Ectodermal cell (in vitro differentiated cells): Measurements from ENCODE around the gene FIGN.

Experiments used
- H3K27ac ChIP-seq: 2 replicates; pipeline ENCODE4 v1.7.0; 2013; ENCODE audit warnings: mild to moderate bottlenecking, low read depth, low read length; ENCODE audit not compliant: insufficient read depth, poor library complexity, severe bottlenecking
- H3K27me3 ChIP-seq: 2 replicates; pipeline ENCODE4 v1.7.0; 2013; ENCODE audit warnings: mild to moderate bottlenecking, low read length; ENCODE audit not compliant: insufficient read depth, control insufficient read depth, poor library complexity, severe bottlenecking
- H3K36me3 ChIP-seq: one replicate; pipeline ENCODE4 v1.7.0; 2013; ENCODE audit warnings: low read length; ENCODE audit not compliant: control insufficient read depth, insufficient read depth
- H3K4me1 ChIP-seq: one replicate; pipeline ENCODE4 v1.7.0; 2013; ENCODE audit warnings: low read length; ENCODE audit not compliant: control insufficient read depth, insufficient read depth
- H3K4me3 ChIP-seq: 2 replicates; pipeline ENCODE4 v1.7.0; 2013; ENCODE audit warnings: low read depth, low read length, control low read depth; ENCODE audit not compliant: insufficient read depth
- H3K9me3 ChIP-seq: 2 replicates; pipeline ENCODE4 v1.7.0; 2013; ENCODE audit warnings: mild to moderate bottlenecking, low read length, moderate library complexity; ENCODE audit not compliant: control insufficient read depth
- WGBS, 2 experiments: methylation state at CpG; one replicate each; pipeline ENCODE4 v1.1.7; 2013; ENCODE audit warnings: missing lambda C conversion rate in 2 of 2; 5-methylcytosine and 5-hydroxymethylcytosine counted together

The FIGN gene

DNA sequence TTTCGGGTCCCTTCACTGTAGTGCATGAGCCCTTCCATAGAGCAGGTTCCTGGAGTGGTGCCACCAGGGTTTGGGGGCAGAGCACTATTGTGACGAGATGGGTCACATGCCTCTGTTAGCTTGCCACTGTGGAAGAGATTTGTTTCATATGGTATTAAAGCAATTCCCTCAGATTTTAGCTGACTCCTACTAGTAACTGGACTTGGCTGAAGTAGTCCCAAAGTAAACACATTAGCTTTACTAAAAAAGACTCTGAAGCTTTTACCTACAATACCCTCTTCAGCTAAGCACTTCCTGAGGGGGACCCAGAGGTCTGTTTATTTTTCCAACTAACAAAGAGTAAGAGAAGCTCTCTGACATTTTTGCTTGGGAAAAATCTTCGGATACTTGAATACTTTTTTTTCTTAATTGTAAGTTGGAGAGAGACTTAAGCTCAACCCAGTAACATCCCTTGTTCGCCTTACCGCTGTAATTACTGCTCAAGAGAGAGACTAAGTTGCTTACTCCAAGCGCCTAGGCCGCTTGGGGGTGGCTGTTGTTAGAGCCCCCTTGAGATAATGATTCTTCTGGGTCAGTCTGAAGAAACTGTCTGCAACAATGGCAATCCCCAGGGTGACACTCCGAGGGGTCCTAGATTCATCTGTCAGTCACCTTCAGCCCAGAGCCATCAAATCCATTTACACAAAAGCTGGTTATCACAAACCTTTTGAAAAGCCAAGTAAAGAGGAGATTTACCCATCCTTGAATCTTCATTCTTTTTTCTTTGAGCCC lies 177.4 kb downstream of the FIGN start:
- Histone ChIP-seq H3K4me3 (no peak overlapping the region), H3K27ac (peak overlapping the region; percentile 75), H3K4me1 (peaks cover 8% of the 10 kb centered on the region), H3K9me3 (no peaks in the 10 kb centered on the region), H3K27me3 (no peaks in the 10 kb centered on the region), H3K36me3 (no peaks in the 10 kb centered on the region)
- 24 to 29% methylated on average over 8 of the region's 8 CpGs for WGBS, 2 experiments

DNA sequence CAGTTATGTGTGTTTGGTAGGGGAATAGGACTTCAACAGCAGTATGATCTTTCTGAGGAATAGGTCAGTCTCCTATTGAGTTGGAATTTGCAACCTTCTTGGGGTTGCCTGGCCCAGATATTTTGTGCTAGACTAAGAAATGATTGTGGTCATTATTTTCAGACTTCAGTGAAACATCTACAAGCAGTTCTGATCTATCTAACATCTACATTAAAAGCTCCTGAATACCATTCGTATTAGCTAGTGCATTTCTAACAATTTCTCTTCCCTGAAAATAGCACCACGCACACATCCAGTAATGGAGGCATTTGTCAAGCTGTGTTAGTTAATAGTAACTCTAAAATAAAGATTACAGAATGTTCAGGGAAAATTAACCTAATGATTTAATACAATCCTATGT lies 179.3 kb downstream of the FIGN start:
- Histone ChIP-seq H3K9me3 (no peaks in the 10 kb centered on the region), H3K4me3 (no peak overlapping the region), H3K4me1 (peaks cover 8% of the 10 kb centered on the region), H3K36me3 (no peaks in the 10 kb centered on the region), H3K27ac (no peak overlapping the region), H3K27me3 (no peaks in the 10 kb centered on the region)
- 100% methylated on average over 1 of the region's 2 CpGs for WGBS, 2 experiments

DNA sequence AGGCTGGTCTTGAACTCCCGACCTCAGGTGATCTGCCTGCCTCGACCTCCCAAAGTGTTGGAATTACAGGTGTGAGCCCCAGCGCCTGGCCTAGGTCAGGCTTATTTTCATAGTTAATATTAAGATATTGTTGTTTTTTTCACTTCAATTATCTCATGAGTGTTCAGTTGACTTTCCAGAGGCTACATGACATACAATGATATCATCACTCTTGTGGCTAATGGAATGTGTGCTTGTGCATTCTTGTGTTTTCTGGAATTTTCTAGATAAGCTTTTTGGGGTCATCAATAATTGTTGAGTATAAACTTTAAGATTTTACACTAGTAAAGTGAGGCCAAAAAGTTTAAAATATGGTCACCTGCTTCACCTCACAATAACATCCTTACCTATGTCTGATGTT lies 180.9 kb downstream of the FIGN start:
- H3K4me3 ChIP-seq, result no peak overlapping the region
- peaks cover 8% of the 10 kb centered on the region for H3K4me1 ChIP-seq
- no peaks in the 10 kb centered on the region for H3K36me3 ChIP-seq
- H3K9me3 ChIP-seq, result no peaks in the 10 kb centered on the region
- H3K27me3 ChIP-seq, result no peaks in the 10 kb centered on the region
- WGBS, 2 experiments, result 81 to 100% methylated on average over 2 of the region's 3 CpGs
- H3K27ac ChIP-seq, result no peak overlapping the region

DNA sequence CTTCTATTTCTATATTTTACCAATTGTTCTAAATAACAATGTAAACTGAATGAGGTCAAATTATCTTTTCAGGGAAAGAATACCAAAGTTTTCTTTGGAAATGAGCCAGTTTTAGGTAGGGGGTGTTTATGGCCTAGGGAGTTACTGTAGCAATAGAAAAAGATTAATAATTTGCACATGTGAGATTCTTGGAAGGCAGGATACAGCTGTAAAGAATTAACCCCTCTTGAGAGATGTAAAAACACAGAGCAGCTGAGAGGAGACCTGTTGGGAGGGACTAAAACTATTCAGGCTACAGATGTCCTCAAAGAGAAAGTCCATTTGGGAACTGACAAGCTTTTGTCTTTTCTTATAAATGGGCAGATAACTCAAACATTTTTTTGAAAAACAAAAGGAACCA lies 182.2 kb downstream of the FIGN start:
- Histone ChIP-seq H3K4me1 (peaks cover 3% of the 10 kb centered on the region), H3K27ac (no peak overlapping the region), H3K4me3 (no peak overlapping the region), H3K36me3 (no peaks in the 10 kb centered on the region), H3K27me3 (no peaks in the 10 kb centered on the region), H3K9me3 (no peaks in the 10 kb centered on the region)

DNA sequence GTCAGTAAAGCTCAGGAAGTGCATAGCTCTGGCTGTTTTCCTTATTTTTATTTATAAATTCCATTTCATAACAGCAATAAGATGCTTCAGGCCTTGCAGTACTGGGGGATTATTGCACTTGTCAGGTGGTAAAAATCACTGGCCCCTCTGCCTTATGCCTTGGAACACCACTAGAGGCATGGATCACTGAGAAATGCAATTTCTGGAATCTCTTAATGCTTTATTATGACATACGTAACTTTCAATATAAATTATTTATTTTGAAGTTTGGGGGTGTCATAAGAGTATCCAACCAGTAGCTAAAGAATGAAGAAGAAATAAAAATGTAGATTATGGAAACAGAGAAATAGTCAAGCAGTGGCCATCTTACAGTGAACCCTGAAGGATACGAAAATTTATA lies 183.1 kb downstream of the FIGN start:
- 100% methylated on average over 1 to 2 of the region's 2 CpGs for WGBS, 2 experiments

DNA sequence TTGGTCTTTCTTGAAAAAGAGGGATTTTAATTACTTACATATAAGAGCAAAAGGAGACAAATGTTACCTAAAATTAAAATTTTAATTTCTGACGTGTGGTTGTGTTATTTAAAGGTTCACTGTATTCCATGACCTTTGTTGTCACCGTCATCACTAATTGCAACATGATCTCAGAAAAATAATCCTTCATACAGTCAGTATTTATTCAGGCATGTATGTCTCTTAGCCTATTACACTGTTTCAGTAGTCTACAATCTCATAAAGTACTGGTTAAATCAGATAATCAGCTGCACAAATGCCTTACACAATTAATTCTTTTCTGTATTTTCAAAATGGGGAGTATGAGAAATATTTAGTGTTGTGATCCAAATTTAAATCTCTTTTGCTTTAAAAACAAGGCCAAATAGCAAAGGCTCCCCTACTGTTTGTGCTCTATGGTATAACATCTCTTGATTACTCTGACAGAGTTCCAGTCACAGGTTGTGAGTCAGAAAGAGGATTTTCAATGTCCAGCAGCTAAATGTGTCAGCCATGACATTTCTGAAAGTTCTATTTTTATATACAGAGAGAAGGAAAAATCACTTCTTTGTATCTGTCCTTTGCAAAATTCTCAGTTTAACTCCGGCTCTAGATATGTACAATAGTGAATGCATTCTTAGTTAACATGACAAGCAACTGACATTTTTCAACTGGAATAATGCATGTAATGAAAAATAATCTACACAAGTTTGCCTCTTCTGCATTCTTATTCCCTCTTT lies 184.0 kb downstream of the FIGN start:
- H3K9me3 ChIP-seq, result no peaks in the 10 kb centered on the region
- H3K4me3 ChIP-seq, result no peak overlapping the region
- WGBS, 2 experiments, result 90 to 93% methylated on average over 1 to 3 of the region's 3 CpGs
- no peaks in the 10 kb centered on the region for H3K27me3 ChIP-seq
- H3K4me1 ChIP-seq, result no peaks in the 10 kb centered on the region
- no peaks in the 10 kb centered on the region for H3K36me3 ChIP-seq
- H3K27ac ChIP-seq, result no peak overlapping the region

More for the DNA sequence above, 183.1 kb downstream of the FIGN start:
- Histone ChIP-seq H3K36me3 (no peaks in the 10 kb centered on the region), H3K4me3 (no peak overlapping the region), H3K4me1 (no peaks in the 10 kb centered on the region), H3K27me3 (no peaks in the 10 kb centered on the region), H3K27ac (no peak overlapping the region), H3K9me3 (no peaks in the 10 kb centered on the region)

DNA sequence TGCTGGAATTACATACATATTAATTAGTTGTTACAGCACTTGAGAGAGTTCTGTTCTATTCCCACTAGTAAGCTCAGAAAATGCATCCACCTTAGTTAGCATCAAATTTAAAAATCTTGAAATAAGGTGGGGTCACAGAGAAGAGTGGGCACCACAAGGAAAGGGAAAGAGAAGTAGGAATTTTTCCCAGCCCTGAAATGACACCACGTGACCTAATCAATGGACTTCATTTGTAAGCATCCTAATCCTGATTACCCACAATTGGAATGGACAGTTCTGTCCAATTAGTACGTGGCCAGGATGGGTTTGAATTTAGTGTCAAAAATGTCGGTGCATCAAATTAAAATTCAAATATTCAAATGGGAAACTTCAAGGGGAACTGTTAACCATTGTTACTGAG lies 186.8 kb downstream of the FIGN start:
- Histone ChIP-seq H3K9me3 (no peaks in the 10 kb centered on the region), H3K36me3 (no peaks in the 10 kb centered on the region), H3K27me3 (no peaks in the 10 kb centered on the region), H3K27ac (no peak overlapping the region), H3K4me3 (no peak overlapping the region), H3K4me1 (no peaks in the 10 kb centered on the region)
- WGBS, 2 experiments, result 81 to 96% methylated on average over 3 of the region's 3 CpGs
